Measurements from ENCODE around the gene NR4A3.

Gene NR4A3

DNA sequence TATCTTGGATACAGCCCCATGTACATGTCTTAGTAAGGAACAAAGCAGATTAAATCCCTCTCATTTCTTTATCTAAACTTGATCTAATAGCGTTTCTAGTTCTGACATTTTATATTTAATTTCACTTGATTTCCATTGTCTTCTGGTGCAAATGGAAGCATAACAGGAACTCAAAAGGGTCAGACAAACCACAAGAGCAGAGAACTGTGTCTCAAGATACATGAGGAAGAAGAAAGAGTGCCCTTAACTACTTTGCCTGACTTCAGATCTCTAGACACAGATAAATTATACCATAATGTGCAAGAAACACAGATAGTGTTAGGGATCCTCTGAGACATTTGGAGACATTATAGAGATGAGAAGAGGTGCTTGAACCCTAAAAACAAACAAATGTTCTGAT is 64.1 kb downstream of the NR4A3 start:
- TF ChIP-seq, protein P1, sequence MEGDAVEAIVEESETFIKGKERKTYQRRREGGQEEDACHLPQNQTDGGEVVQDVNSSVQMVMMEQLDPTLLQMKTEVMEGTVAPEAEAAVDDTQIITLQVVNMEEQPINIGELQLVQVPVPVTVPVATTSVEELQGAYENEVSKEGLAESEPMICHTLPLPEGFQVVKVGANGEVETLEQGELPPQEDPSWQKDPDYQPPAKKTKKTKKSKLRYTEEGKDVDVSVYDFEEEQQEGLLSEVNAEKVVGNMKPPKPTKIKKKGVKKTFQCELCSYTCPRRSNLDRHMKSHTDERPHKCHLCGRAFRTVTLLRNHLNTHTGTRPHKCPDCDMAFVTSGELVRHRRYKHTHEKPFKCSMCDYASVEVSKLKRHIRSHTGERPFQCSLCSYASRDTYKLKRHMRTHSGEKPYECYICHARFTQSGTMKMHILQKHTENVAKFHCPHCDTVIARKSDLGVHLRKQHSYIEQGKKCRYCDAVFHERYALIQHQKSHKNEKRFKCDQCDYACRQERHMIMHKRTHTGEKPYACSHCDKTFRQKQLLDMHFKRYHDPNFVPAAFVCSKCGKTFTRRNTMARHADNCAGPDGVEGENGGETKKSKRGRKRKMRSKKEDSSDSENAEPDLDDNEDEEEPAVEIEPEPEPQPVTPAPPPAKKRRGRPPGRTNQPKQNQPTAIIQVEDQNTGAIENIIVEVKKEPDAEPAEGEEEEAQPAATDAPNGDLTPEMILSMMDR (IDR thresholded peaks at IDR 0.05; ENCODE audit: borderline replicate concordance, insufficient read depth, low read depth, low read length): no peak
- no peak overlapping the region for H3K4me3 ChIP-seq (ENCODE audit: low read depth, low read length)

DNA sequence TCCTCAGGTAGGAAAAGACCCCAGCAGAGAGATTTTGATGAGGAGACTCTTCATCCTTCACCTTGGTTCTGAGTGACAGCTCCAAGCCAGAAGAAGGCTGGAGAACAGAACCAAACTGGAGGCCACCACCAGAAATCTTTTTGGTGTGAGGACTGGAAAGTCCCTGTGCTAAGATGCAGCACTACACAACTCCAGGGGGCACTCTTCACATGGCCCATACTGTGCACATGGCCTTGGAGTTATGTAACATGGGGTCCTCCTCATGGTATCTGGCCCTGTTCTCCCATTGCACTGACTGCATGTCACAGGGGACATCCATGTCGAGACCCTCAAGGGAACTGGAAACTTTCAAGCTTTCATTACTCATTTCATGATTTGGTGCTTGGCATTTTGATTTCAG is 67.4 kb downstream of the NR4A3 start:
- TF ChIP-seq, protein P1 (IDR thresholded peaks at IDR 0.05; ENCODE audit: borderline replicate concordance, insufficient read depth, low read depth, low read length): peak; percentile 26; the same call in 1 of the 2 replicates
- H3K4me3 ChIP-seq (ENCODE audit: low read depth, low read length): no peak overlapping the region

DNA sequence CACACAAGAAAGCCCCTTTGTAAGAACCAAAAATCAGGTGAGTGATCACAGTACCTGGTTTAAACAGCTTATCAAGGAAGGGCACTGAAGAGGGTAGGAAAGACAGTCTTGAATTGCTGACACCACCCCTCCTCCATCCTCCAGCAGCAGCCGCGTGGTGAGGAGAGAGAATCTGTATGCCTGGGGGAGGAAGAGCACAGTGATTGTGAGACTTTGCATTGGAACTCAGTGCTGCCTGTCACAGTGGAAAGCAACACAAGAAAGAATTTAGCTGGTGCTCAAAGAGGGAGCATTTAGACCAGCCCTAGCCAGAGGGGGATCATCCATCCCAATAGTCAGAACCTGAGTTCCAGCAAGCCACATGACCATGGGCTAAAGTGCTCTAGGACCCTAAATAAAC is 73.1 kb downstream of the NR4A3 start:
- H3K4me3 ChIP-seq (ENCODE audit: low read depth, low read length): no peak overlapping the region
- TF ChIP-seq, protein P1 (IDR thresholded peaks at IDR 0.05; ENCODE audit: borderline replicate concordance, insufficient read depth, low read depth, low read length): no peak

DNA sequence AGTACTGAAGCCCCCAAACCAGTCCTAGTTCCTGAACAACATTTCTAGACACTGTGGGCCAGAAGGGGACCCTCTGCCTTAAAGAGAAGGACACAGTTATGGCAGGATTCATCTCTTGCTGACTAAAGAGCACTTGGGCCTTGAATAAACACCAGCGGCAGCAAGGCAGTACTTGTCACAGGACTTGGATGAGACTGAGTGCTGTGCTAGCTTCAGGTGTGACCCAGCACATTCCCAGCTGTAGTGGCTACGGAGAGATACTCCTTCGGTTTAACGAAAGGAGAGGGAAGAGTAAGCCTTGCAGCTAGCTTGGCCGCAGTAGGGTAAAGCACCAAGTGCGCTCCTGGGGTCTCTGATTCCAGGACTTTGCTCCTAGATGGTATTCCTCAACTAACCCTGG is 73.8 kb downstream of the NR4A3 start:
- H3K4me3 ChIP-seq (ENCODE audit: low read depth, low read length): no peak overlapping the region
- TF ChIP-seq, protein P1 (IDR thresholded peaks at IDR 0.05; ENCODE audit: borderline replicate concordance, insufficient read depth, low read depth, low read length): no peak

DNA sequence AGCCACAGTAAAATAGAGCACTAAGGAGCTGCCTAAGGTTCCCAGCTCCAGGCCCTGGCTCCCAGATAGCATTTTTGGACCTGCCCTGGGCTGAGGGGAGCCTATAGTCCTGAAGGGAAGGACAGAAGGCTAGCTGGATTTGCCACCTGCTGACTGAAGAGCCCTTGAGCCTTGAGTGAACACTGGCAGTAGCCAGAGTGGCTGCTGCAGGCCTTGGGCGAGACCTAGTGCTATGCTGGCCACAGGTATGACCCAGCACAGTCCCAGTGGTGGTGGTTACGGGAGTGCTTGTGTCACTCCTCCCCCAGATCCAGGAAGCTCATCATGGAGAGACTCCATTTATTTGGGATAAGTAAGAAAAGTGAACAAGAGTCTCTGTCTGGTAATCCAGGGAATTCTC is 74.4 kb downstream of the NR4A3 start:
- no peak overlapping the region for H3K4me3 ChIP-seq (ENCODE audit: low read depth, low read length)
- TF ChIP-seq, protein P1 (IDR thresholded peaks at IDR 0.05; ENCODE audit: borderline replicate concordance, insufficient read depth, low read depth, low read length): no peak

DNA sequence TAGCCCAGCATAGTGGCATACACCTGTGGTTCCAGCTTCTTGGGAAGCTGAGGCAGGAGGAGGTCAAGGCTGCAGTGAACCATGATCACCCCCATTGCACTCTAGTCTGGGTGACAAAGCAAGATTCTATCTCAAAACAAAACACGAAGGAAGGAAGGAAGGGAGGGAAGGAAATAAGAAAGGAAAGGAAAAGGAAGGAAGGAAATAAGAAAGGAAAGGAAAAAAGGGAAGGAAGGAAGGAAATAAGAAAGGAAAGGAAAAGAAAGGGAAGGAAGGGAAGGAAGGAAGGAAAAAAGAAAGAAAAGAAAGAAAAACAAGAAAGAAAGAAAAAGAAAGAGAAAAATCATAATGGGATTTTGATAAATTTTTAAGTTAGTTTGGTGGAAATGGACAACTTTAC is 81.7 kb downstream of the NR4A3 start:
- no peak overlapping the region for H3K4me3 ChIP-seq (ENCODE audit: low read depth, low read length)
- TF ChIP-seq, protein P1 (IDR thresholded peaks at IDR 0.05; ENCODE audit: borderline replicate concordance, insufficient read depth, low read depth, low read length): no peak

DNA sequence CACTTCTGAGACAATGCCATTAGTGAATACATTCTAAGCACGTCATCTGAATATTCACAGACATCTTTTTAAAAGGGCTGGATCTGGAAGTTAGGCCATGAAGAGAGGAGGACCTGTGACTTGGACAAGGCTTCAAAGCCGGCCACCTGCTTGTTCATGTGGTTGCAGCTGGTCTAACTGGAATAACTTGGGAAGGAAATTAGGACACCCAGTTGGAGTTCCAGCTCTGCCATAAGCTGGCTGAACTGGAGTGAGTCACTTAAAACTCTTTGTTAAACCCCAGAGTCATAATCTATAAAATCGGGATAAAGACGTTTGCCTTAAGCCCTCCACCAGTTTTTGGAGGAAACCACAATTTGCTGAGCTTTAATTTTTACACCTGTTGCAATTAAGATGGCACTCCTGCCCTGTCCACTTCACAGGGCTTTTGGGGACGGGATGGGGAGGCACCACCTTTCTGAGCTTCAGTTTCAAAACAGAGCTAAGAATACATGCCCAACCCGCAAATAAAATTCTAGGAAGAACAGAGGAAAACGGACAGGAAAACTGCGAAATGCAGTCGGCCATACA is 84.2 kb downstream of the NR4A3 start:
- peak overlapping the region; percentile 99 for H3K4me3 ChIP-seq (ENCODE audit: low read depth, low read length)
- TF ChIP-seq, protein P1 (IDR thresholded peaks at IDR 0.05; ENCODE audit: borderline replicate concordance, insufficient read depth, low read depth, low read length): no peak

Data from GM12875 (cell line).